K562 (cell line): ENCODE measurements around the gene IFT122. TPM values are rescaled to one million over a fixed set of nuclear protein-coding genes. Genes with fewer than 3 reads are reported as not detected.

ENCODE experiments used
- BRD9 ChIP-seq: fragments of 450-650 bp; IDR thresholded peaks from 2 replicates; pipeline ENCODE4 v1.6.1; 2018; ENCODE audit warnings: low read depth; ENCODE audit not compliant: partially characterized antibody
- C11orf30 ChIP-seq: fragments of 450-650 bp; IDR thresholded peaks from 2 replicates; pipeline ENCODE4 v1.6.1; 2016; ENCODE audit warnings: low read depth, mild to moderate bottlenecking
- E2F5 ChIP-seq: sonication (generic); formaldehyde crosslinking; IDR thresholded peaks from 2 replicates; pipeline ENCODE4 v1.8.0; 2022; ENCODE audit warnings: mild to moderate bottlenecking, missing genetic modification reagents
- KDM5B ChIP-seq: fragments of 200-600 bp; sonication (generic); IDR thresholded peaks from 2 replicates; pipeline ENCODE4 v1.6.1; 2012; ENCODE audit warnings: low read depth, mild to moderate bottlenecking, moderate library complexity, low read length, control low read depth, inconsistent platforms; ENCODE audit not compliant: insufficient replicate concordance
- NCOA4 ChIP-seq: fragments of 450-650 bp; IDR thresholded peaks from 2 replicates; pipeline ENCODE4 v1.6.1; 2018; ENCODE audit warnings: mild to moderate bottlenecking; ENCODE audit not compliant: partially characterized antibody
- NFIC ChIP-seq: fragments of 450-650 bp; IDR thresholded peaks from 2 replicates; pipeline ENCODE4 v1.6.1; 2017; ENCODE audit warnings: mild to moderate bottlenecking, inconsistent platforms
- NR4A1 ChIP-seq, 2 experiments: fragments of 250-450 bp in 1 of 2; fragments of 450-650 bp in 1 of 2; sonication (Bioruptor Pico) in 1 of 2; IDR thresholded peaks; 2 replicates each; pipeline versions ENCODE4 v1.4.0 to v1.6.1; 2016 to 2020; ENCODE audit warnings: mild to moderate bottlenecking in 2 of 2, missing compliant biosample characterization in 1 of 2, missing genetic modification characterization in 1 of 2, moderate library complexity in 1 of 2
- POLR2AphosphoS2 ChIP-seq: IDR thresholded peaks from 2 replicates; pipeline ENCODE4 v1.6.1; 2012; ENCODE audit warnings: low read length, improper control_type of control experiment
- PTTG1 ChIP-seq: fragments of 450-650 bp; IDR thresholded peaks from 2 replicates; pipeline ENCODE4 v1.6.1; 2016; ENCODE audit warnings: low read depth, mild to moderate bottlenecking, missing genetic modification characterization, missing compliant biosample characterization
- TCFL5 ChIP-seq: fragments of 250-450 bp; sonication (Bioruptor Pico); conservative IDR thresholded peaks from 2 replicates; pipeline ENCODE4 v1.6.1; 2021; ENCODE audit warnings: mild to moderate bottlenecking, moderate library complexity, matching md5 sums
- ZBTB2 ChIP-seq: fragments of 450-650 bp; IDR thresholded peaks from 2 replicates; pipeline ENCODE4 v1.6.1; 2016; ENCODE audit warnings: antibody characterized with exemption
- ZBTB34 ChIP-seq: fragments of 250-450 bp; sonication (Bioruptor Pico); IDR thresholded peaks from 2 replicates; pipeline ENCODE4 v1.8.0; 2021; ENCODE audit warnings: mild to moderate bottlenecking, moderate library complexity
- ZKSCAN1 ChIP-seq: fragments of 150-350 bp; IDR thresholded peaks from 2 replicates; pipeline ENCODE4 v1.6.1; 2016; ENCODE audit warnings: low read depth, low read length
- ZNF143 ChIP-seq: sonication (generic); formaldehyde crosslinking; IDR thresholded peaks from 2 replicates; pipeline ENCODE4 v1.9.0; 2022; ENCODE audit warnings: mild to moderate bottlenecking, missing genetic modification reagents
- polyA plus RNA-seq, 8 experiments: library from polyadenylated mRNA; depleted of rRNA in 4 of 8; stranded (reverse) in 5 of 8; unstranded in 3 of 8; fragments of >200 nt; fragmentation: Nextera tagmentation in 2 of 8; fragmentation: Illumina TruSeq in 1 of 8; extraction: Ambion mirVana in 2 of 8; extraction: Trizol in 1 of 8; gene quantifications; 2 replicates each; pipeline versions ENCODE4 v1.2.1 to v1.2.3, GENCODE V29; 2011 to 2014; ENCODE audit warnings: inconsistent platforms in 1 of 8, missing spikeins in 1 of 8
- total RNA-seq, 7 experiments: library from RNA; depleted of rRNA in 6 of 7; stranded (reverse); fragments of >200 nt in 6 of 7; fragmentation: Illumina TruSeq in 2 of 7; extraction: Trizol in 2 of 7; gene quantifications; 2 replicates each; pipeline versions ENCODE4 v1.2.1 to v1.2.3, GENCODE V29; 2011 to 2021; ENCODE audit warnings: low replicate concordance in 1 of 7
- TF ChIP-seq, protein P1 (sequence below): fragments of 150-350 bp; IDR thresholded peaks from 2 replicates; pipeline ENCODE4 v1.6.1; 2014; ENCODE audit warnings: low read depth, mild to moderate bottlenecking, low read length, borderline replicate concordance
- TF ChIP-seq, protein P2 (sequence below): fragments of 250-450 bp; sonication (Bioruptor Pico); IDR thresholded peaks from 2 replicates; pipeline ENCODE4 v1.4.0; 2020; ENCODE audit warnings: mild to moderate bottlenecking, moderate library complexity, borderline replicate concordance

IFT122 gene
- total and polyA plus RNA-seq, 9 of the 15 experiments (the other 6 are each of a cell fraction or from before 2014, with no cell fraction given): 2.4 to 11.5 (median 7.7) TPM

- TF ChIP-seq PTTG1 (tag) (no peak), C11orf30 (no peak), POLR2AphosphoS2 (no peak), TCFL5 (CRISPR knock-in tag) (no peak), ZBTB2 (no peak), NCOA4 (no peak), ZNF143 (no peak), NFIC (no peak), E2F5 (CRISPR knock-in tag) (no peak), NR4A1 (CRISPR knock-in tag; IDR thresholded peaks at IDR 0.05) (no peak), NR4A1 (tag; IDR thresholded peaks at IDR 0.05) (no peak), BRD9 (no peak), ZBTB34 (no peak), ZKSCAN1 (no peak), KDM5B (peak; percentile 71)
- TF ChIP-seq, protein P1, sequence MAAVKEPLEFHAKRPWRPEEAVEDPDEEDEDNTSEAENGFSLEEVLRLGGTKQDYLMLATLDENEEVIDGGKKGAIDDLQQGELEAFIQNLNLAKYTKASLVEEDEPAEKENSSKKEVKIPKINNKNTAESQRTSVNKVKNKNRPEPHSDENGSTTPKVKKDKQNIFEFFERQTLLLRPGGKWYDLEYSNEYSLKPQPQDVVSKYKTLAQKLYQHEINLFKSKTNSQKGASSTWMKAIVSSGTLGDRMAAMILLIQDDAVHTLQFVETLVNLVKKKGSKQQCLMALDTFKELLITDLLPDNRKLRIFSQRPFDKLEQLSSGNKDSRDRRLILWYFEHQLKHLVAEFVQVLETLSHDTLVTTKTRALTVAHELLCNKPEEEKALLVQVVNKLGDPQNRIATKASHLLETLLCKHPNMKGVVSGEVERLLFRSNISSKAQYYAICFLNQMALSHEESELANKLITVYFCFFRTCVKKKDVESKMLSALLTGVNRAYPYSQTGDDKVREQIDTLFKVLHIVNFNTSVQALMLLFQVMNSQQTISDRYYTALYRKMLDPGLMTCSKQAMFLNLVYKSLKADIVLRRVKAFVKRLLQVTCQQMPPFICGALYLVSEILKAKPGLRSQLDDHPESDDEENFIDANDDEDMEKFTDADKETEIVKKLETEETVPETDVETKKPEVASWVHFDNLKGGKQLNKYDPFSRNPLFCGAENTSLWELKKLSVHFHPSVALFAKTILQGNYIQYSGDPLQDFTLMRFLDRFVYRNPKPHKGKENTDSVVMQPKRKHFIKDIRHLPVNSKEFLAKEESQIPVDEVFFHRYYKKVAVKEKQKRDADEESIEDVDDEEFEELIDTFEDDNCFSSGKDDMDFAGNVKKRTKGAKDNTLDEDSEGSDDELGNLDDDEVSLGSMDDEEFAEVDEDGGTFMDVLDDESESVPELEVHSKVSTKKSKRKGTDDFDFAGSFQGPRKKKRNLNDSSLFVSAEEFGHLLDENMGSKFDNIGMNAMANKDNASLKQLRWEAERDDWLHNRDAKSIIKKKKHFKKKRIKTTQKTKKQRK: no peak
- TF ChIP-seq, protein P2, sequence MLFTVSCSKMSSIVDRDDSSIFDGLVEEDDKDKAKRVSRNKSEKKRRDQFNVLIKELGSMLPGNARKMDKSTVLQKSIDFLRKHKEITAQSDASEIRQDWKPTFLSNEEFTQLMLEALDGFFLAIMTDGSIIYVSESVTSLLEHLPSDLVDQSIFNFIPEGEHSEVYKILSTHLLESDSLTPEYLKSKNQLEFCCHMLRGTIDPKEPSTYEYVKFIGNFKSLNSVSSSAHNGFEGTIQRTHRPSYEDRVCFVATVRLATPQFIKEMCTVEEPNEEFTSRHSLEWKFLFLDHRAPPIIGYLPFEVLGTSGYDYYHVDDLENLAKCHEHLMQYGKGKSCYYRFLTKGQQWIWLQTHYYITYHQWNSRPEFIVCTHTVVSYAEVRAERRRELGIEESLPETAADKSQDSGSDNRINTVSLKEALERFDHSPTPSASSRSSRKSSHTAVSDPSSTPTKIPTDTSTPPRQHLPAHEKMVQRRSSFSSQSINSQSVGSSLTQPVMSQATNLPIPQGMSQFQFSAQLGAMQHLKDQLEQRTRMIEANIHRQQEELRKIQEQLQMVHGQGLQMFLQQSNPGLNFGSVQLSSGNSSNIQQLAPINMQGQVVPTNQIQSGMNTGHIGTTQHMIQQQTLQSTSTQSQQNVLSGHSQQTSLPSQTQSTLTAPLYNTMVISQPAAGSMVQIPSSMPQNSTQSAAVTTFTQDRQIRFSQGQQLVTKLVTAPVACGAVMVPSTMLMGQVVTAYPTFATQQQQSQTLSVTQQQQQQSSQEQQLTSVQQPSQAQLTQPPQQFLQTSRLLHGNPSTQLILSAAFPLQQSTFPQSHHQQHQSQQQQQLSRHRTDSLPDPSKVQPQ (CRISPR knock-in tag): no peak
These were observed 40.1 kb upstream of the IFT122 start (continued) for GRCh38 chr3:129399895-129400357.
